A673 (cell line): Measurements from ENCODE around the gene PRKCA. TPM values are rescaled to one million over a fixed set of nuclear protein-coding genes. Genes with fewer than 3 reads are reported as not detected.
"Not testable (repeated sequence)": the region's sequence is repeated elsewhere in the genome, so short reads cannot be mapped to it uniquely, and the experiment has no call there.

Source experiments
- BruUV-seq: library from RNA; stranded (reverse); fragments of 400-500 nt; replicated peaks from 2 replicates; lab custom pipeline; 2021; lab: Mats Ljungman, UMichigan
- CTCF ChIA-PET: fragments of 300-600 bp; sonication (Branson Sonifier 250); formaldehyde crosslinking; loops from one replicate; lab custom pipeline; 2022; ENCODE audit warnings: antibody characterized with exemption; lab: Charles Lee
- POLR2A ChIA-PET: fragments of 300-600 bp; sonication (Branson Sonifier 250); formaldehyde crosslinking; loops from one replicate; lab custom pipeline; 2022; ENCODE audit warnings: antibody characterized with exemption; ENCODE audit not compliant: low non-redundant PET; lab: Charles Lee
- DNase-seq: peaks from one replicate; pipeline ENCODE4 v3.0.0-alpha.2; 2015; ENCODE audit warnings: low spot score
- H3K27ac ChIP-seq: fragments of 200-600 bp; sonication (generic); 2 replicates; pipeline ENCODE4 v1.5.1; 2016; ENCODE audit warnings: mixed run types, low read depth, mild to moderate bottlenecking, mixed read lengths, antibody characterized with exemption, low read length; ENCODE audit not compliant: poor library complexity, severe bottlenecking
- H3K27me3 ChIP-seq: fragments of 200-600 bp; sonication (generic); replicated peaks from 2 replicates; pipeline ENCODE4 v1.6.1; 2017; ENCODE audit warnings: mixed run types, low read depth, mild to moderate bottlenecking, mixed read lengths, antibody characterized with exemption, low read length; ENCODE audit not compliant: insufficient read depth, poor library complexity
- H3K36me3 ChIP-seq: fragments of 200-600 bp; sonication (generic); 2 replicates; pipeline ENCODE4 v1.6.1; 2016; ENCODE audit warnings: mixed run types, mild to moderate bottlenecking, mixed read lengths, antibody characterized with exemption, low read length; ENCODE audit not compliant: insufficient read depth, poor library complexity, severe bottlenecking
- H3K4me1 ChIP-seq: fragments of 200-600 bp; sonication (generic); 2 replicates; pipeline ENCODE4 v1.6.1; 2017; ENCODE audit warnings: mixed run types, mild to moderate bottlenecking, mixed read lengths, antibody characterized with exemption, low read length; ENCODE audit not compliant: insufficient read depth, poor library complexity, severe bottlenecking
- H3K4me3 ChIP-seq: fragments of 200-600 bp; sonication (generic); 2 replicates; pipeline ENCODE4 v1.5.1; 2016; ENCODE audit warnings: low read depth, mixed run types, mild to moderate bottlenecking, mixed read lengths, low read length; ENCODE audit not compliant: poor library complexity, severe bottlenecking
- H3K9me3 ChIP-seq: fragments of 200-600 bp; sonication (generic); 2 replicates; pipeline ENCODE4 v1.6.1; 2016; ENCODE audit warnings: mixed run types, low read depth, mild to moderate bottlenecking, mixed read lengths, antibody characterized with exemption, low read length; ENCODE audit not compliant: poor library complexity, severe bottlenecking
- EZH2 ChIP-seq: fragments of 200-600 bp; sonication (generic); IDR thresholded peaks from 2 replicates; pipeline ENCODE4 v1.6.1; 2017; ENCODE audit warnings: borderline replicate concordance, low read depth, mild to moderate bottlenecking, mixed read lengths, antibody characterized with exemption, low read length; ENCODE audit not compliant: poor library complexity, severe bottlenecking
- intact Hi-C: fragments of 100-400 bp; cut with micrococcal nuclease; formaldehyde crosslinking; loops from one replicate; pipeline ENCODE4 v1.10.0; 2022; ENCODE audit not compliant: unreplicated experiment
- total RNA-seq: library from RNA; stranded (reverse); gene quantifications from 2 replicates; pipeline ENCODE4 v1.2.3, GENCODE V29; 2021
- TF ChIP-seq, protein P1 (sequence below): fragments of 300-800, 200-600 bp; sonication (generic); conservative IDR thresholded peaks from 2 replicates; pipeline ENCODE4 v1.5.1; 2017; ENCODE audit warnings: low read depth, mild to moderate bottlenecking, antibody characterized with exemption, low read length, moderate library complexity, mixed read lengths

The PRKCA gene
- total RNA-seq, 1 experiment from 2014 or later = 16.3 TPM

DNA sequence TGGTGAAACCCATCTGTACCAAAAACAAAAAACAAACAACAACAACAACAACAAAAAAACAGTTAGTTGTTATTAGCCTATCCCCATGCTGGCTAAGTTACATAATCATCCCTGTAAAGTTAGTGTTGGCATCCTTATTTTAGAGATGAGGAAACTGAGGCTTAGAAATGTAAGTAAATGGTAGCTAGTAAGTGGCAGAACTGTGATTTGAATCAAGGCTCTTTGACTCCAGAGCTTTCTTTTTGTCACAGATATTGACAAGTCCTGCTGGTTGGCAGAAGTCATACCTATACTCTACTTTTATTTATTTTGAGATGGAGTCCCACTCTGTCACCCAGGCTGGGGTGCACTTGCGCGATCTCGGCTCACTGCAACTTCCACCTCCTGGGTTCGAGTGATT lies 42.1 kb downstream of the PRKCA start:
- no peak overlapping the region for H3K4me3 ChIP-seq
- intact Hi-C loops = no loop called here
- no peaks in the 10 kb centered on the region for H3K27me3 ChIP-seq
- no peaks in the 10 kb centered on the region for H3K36me3 ChIP-seq
- no peaks in the 10 kb centered on the region for H3K9me3 ChIP-seq
- ChIA-PET POLR2A (no interaction called here), CTCF (no interaction called here)
- TF ChIP-seq, protein P1, sequence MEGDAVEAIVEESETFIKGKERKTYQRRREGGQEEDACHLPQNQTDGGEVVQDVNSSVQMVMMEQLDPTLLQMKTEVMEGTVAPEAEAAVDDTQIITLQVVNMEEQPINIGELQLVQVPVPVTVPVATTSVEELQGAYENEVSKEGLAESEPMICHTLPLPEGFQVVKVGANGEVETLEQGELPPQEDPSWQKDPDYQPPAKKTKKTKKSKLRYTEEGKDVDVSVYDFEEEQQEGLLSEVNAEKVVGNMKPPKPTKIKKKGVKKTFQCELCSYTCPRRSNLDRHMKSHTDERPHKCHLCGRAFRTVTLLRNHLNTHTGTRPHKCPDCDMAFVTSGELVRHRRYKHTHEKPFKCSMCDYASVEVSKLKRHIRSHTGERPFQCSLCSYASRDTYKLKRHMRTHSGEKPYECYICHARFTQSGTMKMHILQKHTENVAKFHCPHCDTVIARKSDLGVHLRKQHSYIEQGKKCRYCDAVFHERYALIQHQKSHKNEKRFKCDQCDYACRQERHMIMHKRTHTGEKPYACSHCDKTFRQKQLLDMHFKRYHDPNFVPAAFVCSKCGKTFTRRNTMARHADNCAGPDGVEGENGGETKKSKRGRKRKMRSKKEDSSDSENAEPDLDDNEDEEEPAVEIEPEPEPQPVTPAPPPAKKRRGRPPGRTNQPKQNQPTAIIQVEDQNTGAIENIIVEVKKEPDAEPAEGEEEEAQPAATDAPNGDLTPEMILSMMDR = no peak
- no peak overlapping the region for H3K27ac ChIP-seq
- DNase-seq = no peak
- peaks cover 52% of the 10 kb centered on the region for H3K4me1 ChIP-seq
- no TSS peak for BruUV-seq

GRCh38 chr17:66345264-66345663 lies 42.9 kb downstream of the PRKCA start:
- DNase-seq = peak; percentile 73
- BruUV-seq = no TSS peak
- POLR2A ChIA-PET = no interaction called here
- Histone ChIP-seq H3K27me3 (no peaks in the 10 kb centered on the region), H3K27ac (peak overlapping the region; percentile 4), H3K9me3 (no peaks in the 10 kb centered on the region), H3K4me1 (peaks cover 60% of the 10 kb centered on the region), H3K4me3 (no peak overlapping the region), H3K36me3 (no peaks in the 10 kb centered on the region)
- intact Hi-C loops = no loop called here
- no peak for TF ChIP-seq EZH2
- TF ChIP-seq, protein P1 = no peak
- CTCF ChIA-PET = interaction anchor here (0.6 kb wide), 1 partner anchor 1871 kb away, joined by 3 read pairs; no protein-coding TSS in a partner anchor

DNA sequence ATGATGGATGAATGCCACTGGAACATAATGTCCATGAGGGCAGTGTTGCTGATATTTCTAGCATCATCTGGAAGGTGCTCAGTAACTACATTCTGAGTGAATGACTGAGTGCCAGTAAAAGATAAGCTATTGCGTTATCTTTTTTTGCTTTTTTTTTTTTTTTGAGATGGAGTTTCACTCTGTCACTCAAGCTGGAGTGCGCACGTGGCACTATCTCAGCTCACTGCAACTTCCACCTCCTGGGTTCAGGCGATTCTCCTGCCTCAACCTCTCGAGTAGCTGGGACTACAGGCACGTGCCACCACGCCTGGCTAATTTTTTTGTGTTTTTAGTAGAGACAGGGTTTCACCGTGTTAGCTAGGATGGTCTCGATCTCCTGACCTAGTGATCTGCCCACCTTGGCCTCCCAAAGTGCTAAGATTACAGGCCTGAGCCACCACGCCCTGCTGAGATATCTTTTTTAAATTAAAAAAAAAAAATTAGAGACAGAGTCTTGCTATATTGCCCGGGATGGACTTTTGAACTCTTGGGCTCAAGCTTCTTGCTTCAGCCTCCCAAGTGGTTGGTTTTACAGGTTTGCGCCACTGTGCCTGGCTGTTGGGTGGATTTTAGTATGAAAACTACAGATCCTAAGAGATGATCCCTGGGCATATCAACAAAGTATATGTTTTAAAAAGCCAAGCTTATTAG lies 43.7 kb downstream of the PRKCA start:
- H3K4me1 ChIP-seq = peaks cover 54% of the 10 kb centered on the region
- H3K4me3 ChIP-seq, BruUV-seq, intact Hi-C loops, POLR2A ChIA-PET, H3K9me3 ChIP-seq, H3K27me3 ChIP-seq, H3K36me3 ChIP-seq, DNase-seq: not testable (repeated sequence)
- CTCF ChIA-PET = interaction anchor here (0.6 kb wide), 1 partner anchor 1872 kb away, joined by 3 read pairs; no protein-coding TSS in a partner anchor
- H3K27ac ChIP-seq = peak overlapping the region; percentile 4
